K562 (cell line): ENCODE data around the gene CLEC19A. TPM values are rescaled to one million over a fixed set of nuclear protein-coding genes. Genes with fewer than 3 reads are reported as not detected.

Source experiments
- CHD4 ChIP-seq: fragments of 200-600 bp; sonication (generic); IDR thresholded peaks from 3 replicates; pipeline ENCODE4 v1.6.1; 2012; ENCODE audit warnings: low read depth, mild to moderate bottlenecking, mixed read lengths, low read length, inconsistent platforms; ENCODE audit not compliant: insufficient read depth, insufficient replicate concordance, poor library complexity, severe bottlenecking
- SP2 ChIP-seq: IDR thresholded peaks from 2 replicates; pipeline ENCODE4 v1.6.1; 2011; ENCODE audit warnings: mild to moderate bottlenecking, low read depth, low read length, moderate library complexity; ENCODE audit not compliant: poor library complexity, severe bottlenecking; ENCODE audit errors: extremely low read depth
- ZNF124 ChIP-seq: sonication (generic); formaldehyde crosslinking; IDR thresholded peaks from 2 replicates; pipeline ENCODE4 v1.8.1; 2022; ENCODE audit warnings: missing genetic modification reagents
- polyA plus RNA-seq, 8 experiments: library from polyadenylated mRNA; depleted of rRNA in 4 of 8; stranded (reverse) in 5 of 8; unstranded in 3 of 8; fragments of >200 nt; fragmentation: Nextera tagmentation in 2 of 8; fragmentation: Illumina TruSeq in 1 of 8; extraction: Ambion mirVana in 2 of 8; extraction: Trizol in 1 of 8; gene quantifications; 2 replicates each; pipeline versions ENCODE4 v1.2.1 to v1.2.3, GENCODE V29; 2011 to 2014; ENCODE audit warnings: inconsistent platforms in 1 of 8, missing spikeins in 1 of 8
- total RNA-seq, 7 experiments: library from RNA; depleted of rRNA in 6 of 7; stranded (reverse); fragments of >200 nt in 6 of 7; fragmentation: Illumina TruSeq in 2 of 7; extraction: Trizol in 2 of 7; gene quantifications; 2 replicates each; pipeline versions ENCODE4 v1.2.1 to v1.2.3, GENCODE V29; 2011 to 2021; ENCODE audit warnings: low replicate concordance in 1 of 7
- TF ChIP-seq, protein P1 (sequence below): IDR thresholded peaks from 3 replicates; pipeline ENCODE4 v1.6.1; 2011; ENCODE audit warnings: borderline replicate concordance, mild to moderate bottlenecking; ENCODE audit not compliant: insufficient read length, insufficient read depth
- TF ChIP-seq, protein P2 (sequence below): fragments of 450-650 bp; formaldehyde crosslinking; IDR thresholded peaks from 2 replicates; pipeline ENCODE4 v1.4.0; 2020; ENCODE audit warnings: mild to moderate bottlenecking, moderate library complexity
- TF ChIP-seq, protein P3 (sequence below): fragments of 200-400 bp; formaldehyde crosslinking; IDR thresholded peaks from 2 replicates; pipeline ENCODE4 v1.6.1; 2017; ENCODE audit warnings: mild to moderate bottlenecking, low read depth, low read length, moderate library complexity
- TF ChIP-seq, protein P4 (sequence below): fragments of 450-650 bp; IDR thresholded peaks from one replicate; pipeline ENCODE4 v1.6.1; 2018; ENCODE audit warnings: mild to moderate bottlenecking, moderate library complexity; ENCODE audit not compliant: partially characterized antibody

Gene CLEC19A
- total and polyA plus RNA-seq, 9 of the 15 experiments (the other 6 are each of a cell fraction or from before 2014, with no cell fraction given) = not detected

DNA sequence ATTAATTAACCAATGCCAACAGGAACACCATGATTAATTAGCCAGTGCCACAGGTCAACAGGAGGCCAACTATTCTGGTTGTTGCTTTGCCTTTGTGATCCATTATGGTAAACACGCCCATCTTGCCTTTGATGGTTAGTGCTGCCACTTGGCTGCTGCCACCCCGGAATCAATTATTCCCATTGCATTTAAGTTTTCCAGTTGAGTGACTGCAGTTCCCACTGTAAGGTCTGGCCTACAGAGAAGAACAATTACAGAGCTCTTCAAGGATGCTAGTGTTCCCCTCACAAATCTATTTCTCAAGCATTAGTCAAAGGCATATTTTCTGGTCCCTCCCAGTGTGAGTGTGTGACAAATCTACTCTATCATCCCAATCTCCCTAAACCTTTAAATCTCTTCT is 7.1 kb upstream of the CLEC19A start (continued):
- TF ChIP-seq, protein P1, sequence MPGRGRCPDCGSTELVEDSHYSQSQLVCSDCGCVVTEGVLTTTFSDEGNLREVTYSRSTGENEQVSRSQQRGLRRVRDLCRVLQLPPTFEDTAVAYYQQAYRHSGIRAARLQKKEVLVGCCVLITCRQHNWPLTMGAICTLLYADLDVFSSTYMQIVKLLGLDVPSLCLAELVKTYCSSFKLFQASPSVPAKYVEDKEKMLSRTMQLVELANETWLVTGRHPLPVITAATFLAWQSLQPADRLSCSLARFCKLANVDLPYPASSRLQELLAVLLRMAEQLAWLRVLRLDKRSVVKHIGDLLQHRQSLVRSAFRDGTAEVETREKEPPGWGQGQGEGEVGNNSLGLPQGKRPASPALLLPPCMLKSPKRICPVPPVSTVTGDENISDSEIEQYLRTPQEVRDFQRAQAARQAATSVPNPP = no peak
- TF ChIP-seq, protein P2, sequence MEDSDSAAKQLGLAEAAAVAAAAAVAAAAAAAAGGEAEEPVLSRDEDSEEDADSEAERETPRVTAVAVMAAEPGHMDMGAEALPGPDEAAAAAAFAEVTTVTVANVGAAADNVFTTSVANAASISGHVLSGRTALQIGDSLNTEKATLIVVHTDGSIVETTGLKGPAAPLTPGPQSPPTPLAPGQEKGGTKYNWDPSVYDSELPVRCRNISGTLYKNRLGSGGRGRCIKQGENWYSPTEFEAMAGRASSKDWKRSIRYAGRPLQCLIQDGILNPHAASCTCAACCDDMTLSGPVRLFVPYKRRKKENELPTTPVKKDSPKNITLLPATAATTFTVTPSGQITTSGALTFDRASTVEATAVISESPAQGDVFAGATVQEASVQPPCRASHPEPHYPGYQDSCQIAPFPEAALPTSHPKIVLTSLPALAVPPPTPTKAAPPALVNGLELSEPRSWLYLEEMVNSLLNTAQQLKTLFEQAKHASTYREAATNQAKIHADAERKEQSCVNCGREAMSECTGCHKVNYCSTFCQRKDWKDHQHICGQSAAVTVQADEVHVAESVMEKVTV (CRISPR knock-in tag) = no peak
- TF ChIP-seq, protein P3, sequence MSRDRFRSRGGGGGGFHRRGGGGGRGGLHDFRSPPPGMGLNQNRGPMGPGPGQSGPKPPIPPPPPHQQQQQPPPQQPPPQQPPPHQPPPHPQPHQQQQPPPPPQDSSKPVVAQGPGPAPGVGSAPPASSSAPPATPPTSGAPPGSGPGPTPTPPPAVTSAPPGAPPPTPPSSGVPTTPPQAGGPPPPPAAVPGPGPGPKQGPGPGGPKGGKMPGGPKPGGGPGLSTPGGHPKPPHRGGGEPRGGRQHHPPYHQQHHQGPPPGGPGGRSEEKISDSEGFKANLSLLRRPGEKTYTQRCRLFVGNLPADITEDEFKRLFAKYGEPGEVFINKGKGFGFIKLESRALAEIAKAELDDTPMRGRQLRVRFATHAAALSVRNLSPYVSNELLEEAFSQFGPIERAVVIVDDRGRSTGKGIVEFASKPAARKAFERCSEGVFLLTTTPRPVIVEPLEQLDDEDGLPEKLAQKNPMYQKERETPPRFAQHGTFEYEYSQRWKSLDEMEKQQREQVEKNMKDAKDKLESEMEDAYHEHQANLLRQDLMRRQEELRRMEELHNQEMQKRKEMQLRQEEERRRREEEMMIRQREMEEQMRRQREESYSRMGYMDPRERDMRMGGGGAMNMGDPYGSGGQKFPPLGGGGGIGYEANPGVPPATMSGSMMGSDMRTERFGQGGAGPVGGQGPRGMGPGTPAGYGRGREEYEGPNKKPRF = no peak
- TF ChIP-seq ZNF124 (CRISPR knock-in tag) (no peak), SP2 (no peak), CHD4 (no peak)
- TF ChIP-seq, protein P4, sequence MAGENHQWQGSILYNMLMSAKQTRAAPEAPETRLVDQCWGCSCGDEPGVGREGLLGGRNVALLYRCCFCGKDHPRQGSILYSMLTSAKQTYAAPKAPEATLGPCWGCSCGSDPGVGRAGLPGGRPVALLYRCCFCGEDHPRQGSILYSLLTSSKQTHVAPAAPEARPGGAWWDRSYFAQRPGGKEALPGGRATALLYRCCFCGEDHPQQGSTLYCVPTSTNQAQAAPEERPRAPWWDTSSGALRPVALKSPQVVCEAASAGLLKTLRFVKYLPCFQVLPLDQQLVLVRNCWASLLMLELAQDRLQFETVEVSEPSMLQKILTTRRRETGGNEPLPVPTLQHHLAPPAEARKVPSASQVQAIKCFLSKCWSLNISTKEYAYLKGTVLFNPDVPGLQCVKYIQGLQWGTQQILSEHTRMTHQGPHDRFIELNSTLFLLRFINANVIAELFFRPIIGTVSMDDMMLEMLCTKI = no peak
